Measurements from ENCODE around the gene PITPNC1. TPM values are rescaled to one million over a fixed set of nuclear protein-coding genes. Genes with fewer than 3 reads are reported as not detected.

Gene PITPNC1
- polyA plus RNA-seq, 1 experiment, result 9.1 TPM

DNA sequence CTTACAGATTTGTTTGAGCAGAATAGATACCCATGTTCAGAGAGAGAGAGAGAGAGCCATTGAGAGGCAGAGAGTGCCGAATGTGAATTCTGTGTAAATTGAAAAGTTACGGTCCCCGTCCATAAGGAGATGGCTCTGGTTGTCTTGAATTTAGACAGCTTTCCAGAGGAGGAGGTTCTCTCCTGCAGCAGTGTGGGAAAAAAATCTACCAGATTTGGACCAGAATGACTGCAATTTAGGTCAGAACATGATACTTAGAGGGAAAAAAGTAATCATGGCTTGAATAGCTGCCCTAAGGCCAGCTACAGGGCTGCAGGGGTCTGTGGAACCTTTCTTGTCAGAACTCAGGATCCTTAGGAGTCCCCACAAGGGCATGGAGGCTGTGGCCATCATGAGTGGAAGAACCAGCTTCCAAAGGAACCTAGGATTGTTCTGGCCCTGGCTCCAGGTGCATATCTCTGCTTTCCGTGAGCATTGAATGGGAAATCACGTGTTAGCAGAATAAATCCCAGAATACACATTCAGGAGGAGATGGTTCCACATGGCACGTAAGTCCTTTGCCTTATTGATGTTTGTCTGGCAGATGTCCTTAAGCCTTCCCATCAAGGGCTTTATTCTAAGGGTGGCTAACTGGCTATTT is 13.0 kb downstream of the PITPNC1 start:
- H3K27me3 ChIP-seq (ENCODE audit: control insufficient read depth, insufficient read depth, low read length), result peaks cover 3% of the 10 kb centered on the region
- TF ChIP-seq, protein P1, sequence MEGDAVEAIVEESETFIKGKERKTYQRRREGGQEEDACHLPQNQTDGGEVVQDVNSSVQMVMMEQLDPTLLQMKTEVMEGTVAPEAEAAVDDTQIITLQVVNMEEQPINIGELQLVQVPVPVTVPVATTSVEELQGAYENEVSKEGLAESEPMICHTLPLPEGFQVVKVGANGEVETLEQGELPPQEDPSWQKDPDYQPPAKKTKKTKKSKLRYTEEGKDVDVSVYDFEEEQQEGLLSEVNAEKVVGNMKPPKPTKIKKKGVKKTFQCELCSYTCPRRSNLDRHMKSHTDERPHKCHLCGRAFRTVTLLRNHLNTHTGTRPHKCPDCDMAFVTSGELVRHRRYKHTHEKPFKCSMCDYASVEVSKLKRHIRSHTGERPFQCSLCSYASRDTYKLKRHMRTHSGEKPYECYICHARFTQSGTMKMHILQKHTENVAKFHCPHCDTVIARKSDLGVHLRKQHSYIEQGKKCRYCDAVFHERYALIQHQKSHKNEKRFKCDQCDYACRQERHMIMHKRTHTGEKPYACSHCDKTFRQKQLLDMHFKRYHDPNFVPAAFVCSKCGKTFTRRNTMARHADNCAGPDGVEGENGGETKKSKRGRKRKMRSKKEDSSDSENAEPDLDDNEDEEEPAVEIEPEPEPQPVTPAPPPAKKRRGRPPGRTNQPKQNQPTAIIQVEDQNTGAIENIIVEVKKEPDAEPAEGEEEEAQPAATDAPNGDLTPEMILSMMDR (IDR thresholded peaks at IDR 0.05; ENCODE audit: low read depth, low read length), result no peak
- CTCF ChIA-PET, result interaction anchor here (1.0 to 2.1 kb wide), 2 partner anchors 11 to 16 kb away, joined by 4 to 11 read pairs; no protein-coding TSS in a partner anchor
- H3K4me3 ChIP-seq (ENCODE audit: low read depth, low read length), result no peak overlapping the region
- no peak for DNase-seq (ENCODE audit: low read depth, low spot score)
- no peak overlapping the region for H3K27ac ChIP-seq (ENCODE audit: low read depth, low read length)
- no peaks in the 10 kb centered on the region for H3K9me3 ChIP-seq (ENCODE audit: control insufficient read depth, insufficient read depth, low read length)
- POLR2A ChIA-PET, result interaction anchor here (0.6 kb wide), 1 partner anchor 10 kb away, joined by 6 read pairs; no protein-coding TSS in a partner anchor

DNA sequence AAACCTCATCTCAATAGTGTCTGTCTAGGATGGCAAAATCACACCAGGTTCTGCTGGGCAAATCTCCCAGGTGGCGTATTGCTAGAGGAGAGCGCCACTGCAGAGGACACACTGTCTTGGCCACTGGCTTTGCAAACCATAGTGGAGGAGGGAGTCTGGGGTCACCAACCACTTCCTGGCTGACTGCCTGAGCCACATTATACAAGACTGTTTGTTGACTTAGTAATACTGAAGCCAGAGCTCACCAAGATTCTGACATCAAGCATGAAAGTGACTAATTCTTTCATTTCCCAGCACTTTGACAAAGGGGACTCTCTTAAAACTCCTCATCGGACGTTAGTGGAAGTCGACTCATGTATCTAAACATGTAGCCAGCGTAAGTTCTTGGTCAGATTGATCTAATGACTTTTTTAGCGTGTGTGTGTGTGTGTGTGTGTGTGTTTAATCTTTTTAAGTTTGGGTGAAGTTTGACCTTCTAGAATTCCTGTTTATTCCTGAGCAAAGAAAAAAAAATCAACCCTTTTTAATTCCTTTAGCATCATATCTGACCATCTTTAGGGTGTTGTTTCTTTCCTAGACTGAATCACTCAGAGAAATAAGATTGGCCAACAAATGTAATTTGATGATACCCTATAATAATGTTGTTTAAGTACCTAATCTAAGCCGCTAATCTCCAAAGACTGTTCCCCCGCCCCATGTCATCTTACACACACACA is 13.7 kb downstream of the PITPNC1 start:
- CTCF ChIA-PET, result interaction anchor here (2.1 kb wide), 1 partner anchor 12 kb away, joined by 11 read pairs; no protein-coding TSS in a partner anchor
- Histone ChIP-seq H3K27ac (ENCODE audit: low read depth, low read length) (peak overlapping the region; percentile 61), H3K9me3 (ENCODE audit: control insufficient read depth, insufficient read depth, low read length) (no peaks in the 10 kb centered on the region), H3K27me3 (ENCODE audit: control insufficient read depth, insufficient read depth, low read length) (peaks cover 3% of the 10 kb centered on the region), H3K4me3 (ENCODE audit: low read depth, low read length) (peak overlapping the region; percentile 31)
- peak; percentile 65 for DNase-seq (ENCODE audit: low read depth, low spot score)
- POLR2A ChIA-PET, result no interaction called here
- TF ChIP-seq, protein P1 (IDR thresholded peaks at IDR 0.05; ENCODE audit: low read depth, low read length), result no peak

DNA sequence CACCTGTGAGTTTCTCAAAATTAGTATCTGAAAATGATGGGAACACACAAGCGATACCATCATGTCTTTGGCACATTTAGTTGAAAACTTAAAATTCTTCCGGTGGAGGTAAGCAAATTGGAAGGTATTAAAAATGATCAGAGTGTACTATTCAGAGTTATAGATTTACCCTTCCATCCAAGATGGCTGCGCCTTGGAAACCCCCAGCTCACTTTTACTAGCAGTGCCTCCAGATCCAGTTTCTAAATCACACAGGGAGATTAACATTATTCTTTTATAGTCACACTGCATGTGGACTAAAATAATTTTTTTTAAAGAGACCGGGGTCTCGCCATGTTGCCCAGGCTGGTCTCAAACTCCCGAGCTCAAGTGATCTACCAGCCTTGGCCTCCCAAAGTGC is 15.0 kb downstream of the PITPNC1 start:
- DNase-seq (ENCODE audit: low read depth, low spot score), result no peak
- ChIA-PET CTCF (interaction anchor here (0.7 kb wide), 1 partner anchor 13 kb away, joined by 3 read pairs; no protein-coding TSS in a partner anchor), POLR2A (no interaction called here)
- H3K4me3 ChIP-seq (ENCODE audit: low read depth, low read length), result no peak overlapping the region
- no peak overlapping the region for H3K27ac ChIP-seq (ENCODE audit: low read depth, low read length)
- H3K9me3 ChIP-seq (ENCODE audit: control insufficient read depth, insufficient read depth, low read length), result no peaks in the 10 kb centered on the region
- TF ChIP-seq, protein P1 (IDR thresholded peaks at IDR 0.05; ENCODE audit: low read depth, low read length), result no peak
- H3K27me3 ChIP-seq (ENCODE audit: control insufficient read depth, insufficient read depth, low read length), result peaks cover 3% of the 10 kb centered on the region

DNA sequence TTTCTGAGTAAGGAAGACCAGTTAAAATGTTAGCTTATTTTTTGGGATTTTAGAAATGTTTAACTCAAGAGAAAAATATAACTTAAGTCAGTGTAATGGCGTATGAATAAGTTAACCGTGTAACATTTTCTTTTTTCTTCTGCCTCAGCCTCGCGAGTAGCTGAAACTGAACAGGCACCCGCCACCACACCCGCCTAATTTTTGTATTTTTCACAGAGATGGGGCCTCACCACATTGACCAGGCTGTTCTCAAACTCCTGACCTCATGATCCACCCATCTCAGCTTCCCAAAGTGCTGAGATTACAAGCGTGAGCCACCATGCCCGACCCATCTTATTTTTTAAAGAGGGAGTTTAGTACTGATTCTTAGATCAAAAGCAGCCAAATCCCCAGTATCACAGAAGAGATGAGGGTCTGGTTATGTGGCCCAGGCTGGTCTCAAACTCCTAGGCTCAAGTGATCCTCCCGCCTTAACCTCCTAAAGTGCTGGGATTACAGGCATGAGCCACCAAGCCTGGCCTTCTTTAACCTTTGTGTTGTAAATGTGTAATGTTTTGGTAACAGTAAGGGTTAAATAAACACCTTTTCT is 16.8 kb downstream of the PITPNC1 start:
- no peak for DNase-seq (ENCODE audit: low read depth, low spot score)
- no peak overlapping the region for H3K4me3 ChIP-seq (ENCODE audit: low read depth, low read length)
- CTCF ChIA-PET, result interaction anchor here (1.1 kb wide), 1 partner anchor 236 kb away, joined by 4 read pairs; no protein-coding TSS in a partner anchor
- H3K27me3 ChIP-seq (ENCODE audit: control insufficient read depth, insufficient read depth, low read length), result peaks cover 3% of the 10 kb centered on the region
- H3K27ac ChIP-seq (ENCODE audit: low read depth, low read length), result no peak overlapping the region
- H3K9me3 ChIP-seq (ENCODE audit: control insufficient read depth, insufficient read depth, low read length), result peaks cover 3% of the 10 kb centered on the region
- TF ChIP-seq, protein P1 (IDR thresholded peaks at IDR 0.05; ENCODE audit: low read depth, low read length), result no peak
- POLR2A ChIA-PET, result interaction anchor here (0.7 kb wide), 1 partner anchor 135 kb away, joined by 3 read pairs; no protein-coding TSS in a partner anchor
